ENCODE data around the gene CEP128. TPM values are rescaled to one million over a fixed set of nuclear protein-coding genes. Genes with fewer than 3 reads are reported as not detected.

CEP128 gene
- total RNA-seq, 1 experiment from 2014 or later, result 12.0 TPM

DNA sequence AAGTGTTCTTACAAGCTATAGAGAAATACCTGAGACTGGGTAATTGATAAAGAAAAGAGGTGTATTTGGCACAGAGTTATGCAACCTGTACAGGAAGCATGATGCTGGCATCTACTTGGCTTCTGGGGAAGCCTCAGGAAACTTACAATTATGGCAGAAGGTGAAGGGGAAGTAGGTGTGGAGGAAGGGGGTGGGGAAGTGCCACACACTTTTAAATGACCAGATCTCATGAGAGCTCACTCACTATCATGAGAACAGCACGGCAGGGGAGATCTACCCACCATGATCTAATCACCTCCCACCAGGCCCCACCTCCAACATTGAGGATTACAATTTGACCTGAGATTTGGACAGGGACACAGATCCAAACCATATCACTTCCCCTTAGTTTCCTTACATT, 46.7 kb upstream of the CEP128 start (continued):
- TF ChIP-seq, protein P1, sequence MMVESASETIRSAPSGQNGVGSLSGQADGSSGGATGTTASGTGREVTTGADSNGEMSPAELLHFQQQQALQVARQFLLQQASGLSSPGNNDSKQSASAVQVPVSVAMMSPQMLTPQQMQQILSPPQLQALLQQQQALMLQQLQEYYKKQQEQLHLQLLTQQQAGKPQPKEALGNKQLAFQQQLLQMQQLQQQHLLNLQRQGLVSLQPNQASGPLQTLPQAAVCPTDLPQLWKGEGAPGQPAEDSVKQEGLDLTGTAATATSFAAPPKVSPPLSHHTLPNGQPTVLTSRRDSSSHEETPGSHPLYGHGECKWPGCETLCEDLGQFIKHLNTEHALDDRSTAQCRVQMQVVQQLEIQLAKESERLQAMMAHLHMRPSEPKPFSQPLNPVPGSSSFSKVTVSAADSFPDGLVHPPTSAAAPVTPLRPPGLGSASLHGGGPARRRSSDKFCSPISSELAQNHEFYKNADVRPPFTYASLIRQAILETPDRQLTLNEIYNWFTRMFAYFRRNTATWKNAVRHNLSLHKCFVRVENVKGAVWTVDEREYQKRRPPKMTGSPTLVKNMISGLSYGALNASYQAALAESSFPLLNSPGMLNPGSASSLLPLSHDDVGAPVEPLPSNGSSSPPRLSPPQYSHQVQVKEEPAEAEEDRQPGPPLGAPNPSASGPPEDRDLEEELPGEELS (CRISPR knock-in tag; IDR thresholded peaks at IDR 0.05), result no peak
- TF ChIP-seq CBFB (CRISPR knock-in tag; IDR thresholded peaks at IDR 0.05; ENCODE audit: low read depth) (no peak), RELA (CRISPR knock-in tag; IDR thresholded peaks at IDR 0.05; ENCODE audit: borderline replicate concordance) (no peak), AR (CRISPR knock-in tag; IDR thresholded peaks at IDR 0.05) (no peak), USF2 (CRISPR knock-in tag; IDR thresholded peaks at IDR 0.05) (no peak), HMGA2 (CRISPR knock-in tag; IDR thresholded peaks at IDR 0.05) (no peak), NR2C2 (CRISPR knock-in tag; IDR thresholded peaks at IDR 0.05) (no peak), ZNF138 (CRISPR knock-in tag; conservative IDR thresholded peaks at IDR 0.05) (no peak)
- TF ChIP-seq, protein P2, sequence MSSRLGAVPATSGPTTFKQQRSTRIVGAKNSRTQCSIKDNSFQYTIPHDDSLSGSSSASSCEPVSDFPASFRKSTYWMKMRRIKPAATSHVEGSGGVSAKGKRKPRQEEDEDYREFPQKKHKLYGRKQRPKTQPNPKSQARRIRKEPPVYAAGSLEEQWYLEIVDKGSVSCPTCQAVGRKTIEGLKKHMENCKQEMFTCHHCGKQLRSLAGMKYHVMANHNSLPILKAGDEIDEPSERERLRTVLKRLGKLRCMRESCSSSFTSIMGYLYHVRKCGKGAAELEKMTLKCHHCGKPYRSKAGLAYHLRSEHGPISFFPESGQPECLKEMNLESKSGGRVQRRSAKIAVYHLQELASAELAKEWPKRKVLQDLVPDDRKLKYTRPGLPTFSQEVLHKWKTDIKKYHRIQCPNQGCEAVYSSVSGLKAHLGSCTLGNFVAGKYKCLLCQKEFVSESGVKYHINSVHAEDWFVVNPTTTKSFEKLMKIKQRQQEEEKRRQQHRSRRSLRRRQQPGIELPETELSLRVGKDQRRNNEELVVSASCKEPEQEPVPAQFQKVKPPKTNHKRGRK (CRISPR knock-in tag; IDR thresholded peaks at IDR 0.05; ENCODE audit: borderline replicate concordance), result no peak
- TF ChIP-seq, protein P3, sequence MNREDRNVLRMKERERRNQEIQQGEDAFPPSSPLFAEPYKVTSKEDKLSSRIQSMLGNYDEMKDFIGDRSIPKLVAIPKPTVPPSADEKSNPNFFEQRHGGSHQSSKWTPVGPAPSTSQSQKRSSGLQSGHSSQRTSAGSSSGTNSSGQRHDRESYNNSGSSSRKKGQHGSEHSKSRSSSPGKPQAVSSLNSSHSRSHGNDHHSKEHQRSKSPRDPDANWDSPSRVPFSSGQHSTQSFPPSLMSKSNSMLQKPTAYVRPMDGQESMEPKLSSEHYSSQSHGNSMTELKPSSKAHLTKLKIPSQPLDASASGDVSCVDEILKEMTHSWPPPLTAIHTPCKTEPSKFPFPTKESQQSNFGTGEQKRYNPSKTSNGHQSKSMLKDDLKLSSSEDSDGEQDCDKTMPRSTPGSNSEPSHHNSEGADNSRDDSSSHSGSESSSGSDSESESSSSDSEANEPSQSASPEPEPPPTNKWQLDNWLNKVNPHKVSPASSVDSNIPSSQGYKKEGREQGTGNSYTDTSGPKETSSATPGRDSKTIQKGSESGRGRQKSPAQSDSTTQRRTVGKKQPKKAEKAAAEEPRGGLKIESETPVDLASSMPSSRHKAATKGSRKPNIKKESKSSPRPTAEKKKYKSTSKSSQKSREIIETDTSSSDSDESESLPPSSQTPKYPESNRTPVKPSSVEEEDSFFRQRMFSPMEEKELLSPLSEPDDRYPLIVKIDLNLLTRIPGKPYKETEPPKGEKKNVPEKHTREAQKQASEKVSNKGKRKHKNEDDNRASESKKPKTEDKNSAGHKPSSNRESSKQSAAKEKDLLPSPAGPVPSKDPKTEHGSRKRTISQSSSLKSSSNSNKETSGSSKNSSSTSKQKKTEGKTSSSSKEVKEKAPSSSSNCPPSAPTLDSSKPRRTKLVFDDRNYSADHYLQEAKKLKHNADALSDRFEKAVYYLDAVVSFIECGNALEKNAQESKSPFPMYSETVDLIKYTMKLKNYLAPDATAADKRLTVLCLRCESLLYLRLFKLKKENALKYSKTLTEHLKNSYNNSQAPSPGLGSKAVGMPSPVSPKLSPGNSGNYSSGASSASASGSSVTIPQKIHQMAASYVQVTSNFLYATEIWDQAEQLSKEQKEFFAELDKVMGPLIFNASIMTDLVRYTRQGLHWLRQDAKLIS (CRISPR knock-in tag; IDR thresholded peaks at IDR 0.05; ENCODE audit: borderline replicate concordance), result no peak
- TF ChIP-seq, protein P4, sequence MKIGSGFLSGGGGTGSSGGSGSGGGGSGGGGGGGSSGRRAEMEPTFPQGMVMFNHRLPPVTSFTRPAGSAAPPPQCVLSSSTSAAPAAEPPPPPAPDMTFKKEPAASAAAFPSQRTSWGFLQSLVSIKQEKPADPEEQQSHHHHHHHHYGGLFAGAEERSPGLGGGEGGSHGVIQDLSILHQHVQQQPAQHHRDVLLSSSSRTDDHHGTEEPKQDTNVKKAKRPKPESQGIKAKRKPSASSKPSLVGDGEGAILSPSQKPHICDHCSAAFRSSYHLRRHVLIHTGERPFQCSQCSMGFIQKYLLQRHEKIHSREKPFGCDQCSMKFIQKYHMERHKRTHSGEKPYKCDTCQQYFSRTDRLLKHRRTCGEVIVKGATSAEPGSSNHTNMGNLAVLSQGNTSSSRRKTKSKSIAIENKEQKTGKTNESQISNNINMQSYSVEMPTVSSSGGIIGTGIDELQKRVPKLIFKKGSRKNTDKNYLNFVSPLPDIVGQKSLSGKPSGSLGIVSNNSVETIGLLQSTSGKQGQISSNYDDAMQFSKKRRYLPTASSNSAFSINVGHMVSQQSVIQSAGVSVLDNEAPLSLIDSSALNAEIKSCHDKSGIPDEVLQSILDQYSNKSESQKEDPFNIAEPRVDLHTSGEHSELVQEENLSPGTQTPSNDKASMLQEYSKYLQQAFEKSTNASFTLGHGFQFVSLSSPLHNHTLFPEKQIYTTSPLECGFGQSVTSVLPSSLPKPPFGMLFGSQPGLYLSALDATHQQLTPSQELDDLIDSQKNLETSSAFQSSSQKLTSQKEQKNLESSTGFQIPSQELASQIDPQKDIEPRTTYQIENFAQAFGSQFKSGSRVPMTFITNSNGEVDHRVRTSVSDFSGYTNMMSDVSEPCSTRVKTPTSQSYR (CRISPR knock-in tag; IDR thresholded peaks at IDR 0.05), result no peak

Data from WTC11 (cell line).